Hepatocyte (in vitro differentiated cells): ENCODE data around the gene TMEM95. TPM values are rescaled to one million over a fixed set of nuclear protein-coding genes. Genes with fewer than 3 reads are reported as not detected.

ENCODE experiments used
- DNase-seq: peaks from one replicate; pipeline ENCODE4 v3.0.0-alpha.2; 2016; ENCODE audit warnings: low spot score
- H2AFZ ChIP-seq: fragments of 200-600 bp; sonication (generic); 2 replicates; pipeline ENCODE4 v1.6.0; 2016; ENCODE audit warnings: antibody characterized with exemption, mild to moderate bottlenecking
- H3K27ac ChIP-seq: fragments of 200-600 bp; sonication (generic); 2 replicates; pipeline ENCODE4 v1.5.1; 2016; ENCODE audit warnings: mild to moderate bottlenecking
- H3K27me3 ChIP-seq: fragments of 200-600 bp; sonication (generic); 2 replicates; pipeline ENCODE4 v1.6.1; 2016
- H3K36me3 ChIP-seq: fragments of 200-600 bp; sonication (generic); replicated peaks from 2 replicates; pipeline ENCODE4 v1.5.1; 2016; ENCODE audit warnings: low read depth; ENCODE audit not compliant: insufficient read depth
- H3K4me1 ChIP-seq: fragments of 200-600 bp; sonication (generic); 2 replicates; pipeline ENCODE4 v1.5.1; 2016; ENCODE audit warnings: mild to moderate bottlenecking, moderate library complexity; ENCODE audit not compliant: insufficient read depth
- H3K4me2 ChIP-seq: fragments of 200-600 bp; sonication (generic); 2 replicates; pipeline ENCODE4 v1.6.0; 2016
- H3K4me3 ChIP-seq: fragments of 200-600 bp; sonication (generic); 2 replicates; pipeline ENCODE4 v1.5.1; 2016; ENCODE audit warnings: mild to moderate bottlenecking
- H3K79me2 ChIP-seq: fragments of 200-600 bp; sonication (generic); 2 replicates; pipeline ENCODE4 v1.6.0; 2017; ENCODE audit warnings: mild to moderate bottlenecking
- H3K9me2 ChIP-seq: fragments of 200-600 bp; sonication (generic); replicated peaks from 2 replicates; pipeline ENCODE4 v1.6.0; 2017; ENCODE audit warnings: mild to moderate bottlenecking; ENCODE audit not compliant: insufficient read depth
- H3K9me3 ChIP-seq: fragments of 200-600 bp; sonication (generic); 2 replicates; pipeline ENCODE4 v1.5.1; 2016; ENCODE audit warnings: low read depth, mild to moderate bottlenecking
- H4K20me1 ChIP-seq: fragments of 200-600 bp; sonication (generic); 2 replicates; pipeline ENCODE4 v1.6.0; 2016; ENCODE audit warnings: mild to moderate bottlenecking; ENCODE audit not compliant: insufficient read depth, poor library complexity, severe bottlenecking
- CTCF ChIP-seq: fragments of 200-600 bp; sonication (generic); IDR thresholded peaks from 2 replicates; pipeline ENCODE4 v1.5.1; 2016; ENCODE audit warnings: antibody characterized with exemption, mild to moderate bottlenecking; ENCODE audit not compliant: poor library complexity
- EZH2 ChIP-seq: fragments of 200-600 bp; sonication (generic); IDR thresholded peaks from 2 replicates; pipeline ENCODE4 v1.6.1; 2016; ENCODE audit warnings: antibody characterized with exemption, mild to moderate bottlenecking, borderline replicate concordance
- EZH2phosphoT487 ChIP-seq: fragments of 200-600 bp; sonication (generic); IDR thresholded peaks from one replicate; pipeline ENCODE4 v1.6.1; 2018; ENCODE audit warnings: antibody characterized with exemption, mild to moderate bottlenecking, low read depth, moderate library complexity; ENCODE audit not compliant: unreplicated experiment, severe bottlenecking
- WGBS: methylation state at CpG from one replicate; pipeline ENCODE4 v1.1.6; 2016; ENCODE audit warnings: low lambda C conversion rate; ENCODE audit errors: missing lambda C conversion rate; 5-methylcytosine and 5-hydroxymethylcytosine counted together
- polyA plus RNA-seq: library from polyadenylated mRNA; unstranded; fragments of >200 nt; fragmentation: Nextera tagmentation; extraction: Ambion mirVana; gene quantifications from 2 replicates; pipeline ENCODE4 v1.2.1, GENCODE V29; 2016
- total RNA-seq: library from RNA; depleted of rRNA; stranded (reverse); fragments of >200 nt; gene quantifications from 2 replicates; pipeline ENCODE4 v1.2.3, GENCODE V29; 2014

Gene TMEM95
- total and polyA plus RNA-seq, 2 experiments from 2014 or later: not detected

- Histone ChIP-seq H3K36me3 (no peaks in the 10 kb centered on the region), H4K20me1 (no peaks in the 10 kb centered on the region), H3K9me3 (no peaks in the 10 kb centered on the region), H3K4me1 (peaks cover 25% of the 10 kb centered on the region), H2AFZ (no peak overlapping the region), H3K79me2 (peaks cover 21% of the 10 kb centered on the region), H3K4me3 (no peak overlapping the region), H3K9me2 (no peaks in the 10 kb centered on the region), H3K4me2 (no peak overlapping the region), H3K27me3 (no peaks in the 10 kb centered on the region), H3K27ac (no peak overlapping the region)
- TF ChIP-seq CTCF (peak; percentile 86), EZH2 (no peak)
- 17% methylated on average over 8 of the region's 12 CpGs for WGBS
- DNase-seq: peak; percentile 90
These were observed 1.2 kb downstream of the TMEM95 start for GRCh38 chr17:7356072-7356549.

- DNase-seq: no peak
- no peak overlapping the region for H3K4me3 ChIP-seq
- peaks cover 25% of the 10 kb centered on the region for H3K4me1 ChIP-seq
- peaks cover 21% of the 10 kb centered on the region for H3K79me2 ChIP-seq
- no peaks in the 10 kb centered on the region for H3K36me3 ChIP-seq
- no peaks in the 10 kb centered on the region for H3K9me3 ChIP-seq
- H2AFZ ChIP-seq: no peak overlapping the region
- no peak overlapping the region for H3K27ac ChIP-seq
- 87% methylated on average over 8 of the region's 8 CpGs for WGBS
- no peak for TF ChIP-seq EZH2
- no peak for TF ChIP-seq EZH2phosphoT487
- no peak for TF ChIP-seq CTCF
- H3K4me2 ChIP-seq: no peak overlapping the region
- H3K27me3 ChIP-seq: no peaks in the 10 kb centered on the region
- no peaks in the 10 kb centered on the region for H3K9me2 ChIP-seq
- no peaks in the 10 kb centered on the region for H4K20me1 ChIP-seq
These were observed 1.8 kb downstream of the TMEM95 start for GRCh38 chr17:7356756-7357155.

GRCh38 chr17:7357381-7357780, 2.4 kb downstream of the TMEM95 start:
- H3K9me3 ChIP-seq: no peaks in the 10 kb centered on the region
- H3K4me3 ChIP-seq: no peak overlapping the region
- no peak overlapping the region for H3K4me2 ChIP-seq
- no peak for DNase-seq
- 80% methylated on average over 2 of the region's 2 CpGs for WGBS
- H3K36me3 ChIP-seq: no peaks in the 10 kb centered on the region
- H3K27ac ChIP-seq: no peak overlapping the region
- H2AFZ ChIP-seq: no peak overlapping the region
- peaks cover 18% of the 10 kb centered on the region for H3K79me2 ChIP-seq
- no peaks in the 10 kb centered on the region for H3K27me3 ChIP-seq
- H3K4me1 ChIP-seq: peaks cover 25% of the 10 kb centered on the region
- H3K9me2 ChIP-seq: no peaks in the 10 kb centered on the region
- TF ChIP-seq CTCF: no peak
- no peak for TF ChIP-seq EZH2phosphoT487
- TF ChIP-seq EZH2: no peak
- no peaks in the 10 kb centered on the region for H4K20me1 ChIP-seq

- no peak overlapping the region for H3K4me3 ChIP-seq
- no peaks in the 10 kb centered on the region for H3K36me3 ChIP-seq
- H3K27me3 ChIP-seq: no peaks in the 10 kb centered on the region
- no peaks in the 10 kb centered on the region for H3K9me3 ChIP-seq
- no peak overlapping the region for H3K4me2 ChIP-seq
- no peaks in the 10 kb centered on the region for H3K79me2 ChIP-seq
- TF ChIP-seq EZH2: no peak
- TF ChIP-seq EZH2phosphoT487: no peak
- no peak for TF ChIP-seq CTCF
- H2AFZ ChIP-seq: no peak overlapping the region
- 54% methylated on average over 3 of the region's 3 CpGs for WGBS
- no peak for DNase-seq
- H3K9me2 ChIP-seq: no peaks in the 10 kb centered on the region
- H4K20me1 ChIP-seq: no peaks in the 10 kb centered on the region
- no peaks in the 10 kb centered on the region for H3K4me1 ChIP-seq
- H3K27ac ChIP-seq: no peak overlapping the region
These were observed 7.0 kb downstream of the TMEM95 start for GRCh38 chr17:7361906-7362305.
